ENCODE data around the gene KRTAP4-9. TPM values are rescaled to one million over a fixed set of nuclear protein-coding genes. Genes with fewer than 3 reads are reported as not detected.
"Not testable (repeated sequence)": the region's sequence is repeated elsewhere in the genome, so short reads cannot be mapped to it uniquely, and the experiment has no call there.

KRTAP4-9 gene
- not detected for total RNA-seq
- long read RNA-seq, result 0 reads

GRCh38 chr17:41105347-41105746 is at the start of gene KRTAP4-9:
TSS of gene KRTAP4-9 (plus strand) at chr17:41105389. CDS start at chr17:41105389, 0 bp downstream.
- intact Hi-C loops (cut with DNase I); ATAC-seq (ENCODE audit: poor library complexity); DNase-seq: not testable (repeated sequence)

GRCh38 chr17:41057547-41057946 is 47.6 kb upstream of the KRTAP4-9 start:
- DNase-seq (no peak), ATAC-seq (ENCODE audit: poor library complexity) (no peak)
- intact Hi-C loops (cut with DNase I), result no loop called here

- no peak for DNase-seq
- ATAC-seq (ENCODE audit: poor library complexity), result no peak
- intact Hi-C loops (cut with DNase I), result no loop called here
Measured at GRCh38 chr17:41058741-41059140, 46.4 kb upstream of the KRTAP4-9 start.

- intact Hi-C loops (cut with DNase I); DNase-seq; ATAC-seq (ENCODE audit: poor library complexity): not testable (repeated sequence)
Measured at GRCh38 chr17:41059276-41060051, 45.7 kb upstream of the KRTAP4-9 start.

GRCh38 chr17:41060052-41060604 is 45.1 kb upstream of the KRTAP4-9 start, which contains the start of gene KRTAP2-3:
TSS of gene KRTAP2-3 (minus strand) at chr17:41060114. CDS start at chr17:41060050, 64 bp downstream.
- intact Hi-C loops (cut with DNase I), result no loop called here
- no peak for ATAC-seq (ENCODE audit: poor library complexity)
- no peak for DNase-seq

- DNase-seq (no peak), ATAC-seq (ENCODE audit: poor library complexity) (no peak)
Measured at GRCh38 chr17:41061964-41062363, 43.2 kb upstream of the KRTAP4-9 start.

GRCh38 chr17:41063449-41063848 is 41.7 kb upstream of the KRTAP4-9 start:
- intact Hi-C loops (cut with DNase I), result no loop called here
- ATAC-seq (ENCODE audit: poor library complexity) (no peak), DNase-seq (no peak)

More at GRCh38 chr17:41061964-41062363, 43.2 kb upstream of the KRTAP4-9 start:
- intact Hi-C loops (cut with DNase I), result no loop called here

GRCh38 chr17:41064301-41064700 is 40.9 kb upstream of the KRTAP4-9 start:
- DNase-seq (no peak), ATAC-seq (ENCODE audit: poor library complexity) (no peak)
- intact Hi-C loops (cut with DNase I), result no loop called here

- DNase-seq; ATAC-seq (ENCODE audit: poor library complexity); intact Hi-C loops (cut with DNase I): not testable (repeated sequence)
Measured at GRCh38 chr17:41065016-41065689, 40.0 kb upstream of the KRTAP4-9 start.

- ATAC-seq (ENCODE audit: poor library complexity) (no peak), DNase-seq (no peak)
- intact Hi-C loops (cut with DNase I), result no loop called here
Measured at GRCh38 chr17:41065829-41066624, 39.2 kb upstream of the KRTAP4-9 start, which contains the start of gene KRTAP2-4. TSS of gene KRTAP2-4 (minus strand) at chr17:41065879. CDS start at chr17:41065845, 34 bp downstream.

GRCh38 chr17:41067281-41067680 is 37.9 kb upstream of the KRTAP4-9 start:
- ATAC-seq (ENCODE audit: poor library complexity), result no peak
- no peak for DNase-seq
- intact Hi-C loops (cut with DNase I), result no loop called here

GRCh38 chr17:41069031-41069430 is 36.2 kb upstream of the KRTAP4-9 start:
- DNase-seq (no peak), ATAC-seq (ENCODE audit: poor library complexity) (no peak)
- intact Hi-C loops (cut with DNase I), result no loop called here

- DNase-seq (peak; percentile 31), ATAC-seq (ENCODE audit: poor library complexity) (no peak)
- intact Hi-C loops (cut with DNase I), result no loop called here
Measured at GRCh38 chr17:41071606-41072360, 33.4 kb upstream of the KRTAP4-9 start.

- ATAC-seq (ENCODE audit: poor library complexity) (no peak), DNase-seq (no peak)
- intact Hi-C loops (cut with DNase I), result no loop called here
Measured at GRCh38 chr17:41073676-41074075, 31.5 kb upstream of the KRTAP4-9 start.

GRCh38 chr17:41076788-41077187 is 28.4 kb upstream of the KRTAP4-9 start:
- ATAC-seq (ENCODE audit: poor library complexity), result no peak
- intact Hi-C loops (cut with DNase I), result no loop called here
- DNase-seq, result no peak

- no peak for ATAC-seq (ENCODE audit: poor library complexity)
- no peak for DNase-seq
- intact Hi-C loops (cut with DNase I), result no loop called here
Measured at GRCh38 chr17:41082626-41083025, 22.6 kb upstream of the KRTAP4-9 start.

GRCh38 chr17:41083427-41083826 is 21.8 kb upstream of the KRTAP4-9 start:
- DNase-seq; ATAC-seq (ENCODE audit: poor library complexity); intact Hi-C loops (cut with DNase I): not testable (repeated sequence)

Data from Right ventricle myocardium superior (tissue), 1 donor.